BLaER1 (cell line): ENCODE data around the gene MAML3.

Source experiments
- H3K27ac ChIP-seq: shearing (Covaris generic); formaldehyde crosslinking; 2 replicates; pipeline ENCODE4 v1.8.1; 2022
- H3K27me3 ChIP-seq: shearing (Covaris generic); formaldehyde crosslinking; 2 replicates; pipeline ENCODE4 v1.8.1; 2022
- H3K36me3 ChIP-seq: shearing (Covaris generic); formaldehyde crosslinking; 2 replicates; pipeline ENCODE4 v1.8.1; 2022
- H3K4me1 ChIP-seq: shearing (Covaris generic); formaldehyde crosslinking; 2 replicates; pipeline ENCODE4 v1.8.1; 2022
- H3K4me2 ChIP-seq: shearing (Covaris generic); formaldehyde crosslinking; 2 replicates; pipeline ENCODE4 v1.8.1; 2022
- H3K4me3 ChIP-seq: shearing (Covaris generic); formaldehyde crosslinking; 2 replicates; pipeline ENCODE4 v1.8.1; 2022
- H3K9ac ChIP-seq: shearing (Covaris generic); formaldehyde crosslinking; 2 replicates; pipeline ENCODE4 v1.8.1; 2022
- H3K9me3 ChIP-seq: shearing (Covaris generic); formaldehyde crosslinking; 2 replicates; pipeline ENCODE4 v1.8.1; 2022
- H4K20me1 ChIP-seq: shearing (Covaris generic); formaldehyde crosslinking; 2 replicates; pipeline ENCODE4 v1.8.1; 2022
- Cebpa-rat ChIP-seq: shearing (Covaris generic); IDR thresholded peaks from 2 replicates; pipeline ENCODE4 v1.8.1; 2022

The MAML3 gene

DNA sequence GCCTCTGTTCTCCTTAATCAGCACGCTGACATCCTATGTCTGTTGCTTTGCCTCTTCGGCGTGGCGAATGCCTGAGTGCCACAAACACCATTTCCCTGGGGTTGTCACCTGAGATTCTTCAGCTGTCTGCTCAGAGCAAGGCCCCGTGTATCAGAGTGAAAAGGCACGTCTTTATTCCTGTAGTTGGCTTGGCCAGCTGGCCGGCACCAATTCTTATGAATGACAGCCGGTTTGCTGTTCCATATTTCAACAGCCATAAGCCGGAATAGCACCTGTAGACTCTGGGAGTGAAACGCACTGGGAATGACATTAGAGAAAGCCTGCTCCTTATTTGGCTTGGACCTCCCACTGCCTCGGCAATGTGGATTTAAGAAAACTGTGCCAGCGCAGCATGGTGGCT, 399.0 kb downstream of the MAML3 start:
- Histone ChIP-seq H3K4me1 (peaks cover 7% of the 10 kb centered on the region), H3K27ac (no peak overlapping the region), H3K27me3 (no peaks in the 10 kb centered on the region), H3K36me3 (no peaks in the 10 kb centered on the region), H4K20me1 (no peaks in the 10 kb centered on the region), H3K4me2 (no peak overlapping the region), H3K4me3 (no peak overlapping the region), H3K9me3 (no peaks in the 10 kb centered on the region), H3K9ac (no peak overlapping the region)
- no peak for TF ChIP-seq Cebpa-rat

DNA sequence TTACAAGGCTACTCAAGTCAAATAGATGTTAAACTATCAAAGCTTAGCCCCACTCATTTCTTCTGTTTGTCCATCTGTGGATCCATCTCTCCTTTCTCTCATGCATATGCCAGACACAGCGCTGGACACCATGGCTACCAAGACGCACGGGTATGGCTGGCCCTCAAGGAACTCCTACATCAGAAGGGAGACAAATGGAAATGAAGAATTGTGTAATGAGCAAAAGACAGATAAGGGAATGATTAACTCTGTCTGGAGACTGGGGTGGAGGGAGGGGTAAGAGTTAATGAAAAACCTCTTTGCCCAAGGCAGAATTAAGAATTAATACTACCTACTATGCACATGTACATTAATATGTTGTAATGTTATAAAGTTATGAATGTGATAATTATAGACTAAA, 400.3 kb downstream of the MAML3 start:
- peaks cover 8% of the 10 kb centered on the region; the same call in 1 of the 2 replicates for H3K4me1 ChIP-seq
- no peak for TF ChIP-seq Cebpa-rat
- H3K9me3 ChIP-seq: no peaks in the 10 kb centered on the region
- no peak overlapping the region for H3K4me2 ChIP-seq
- no peak overlapping the region for H3K9ac ChIP-seq
- no peaks in the 10 kb centered on the region for H3K27me3 ChIP-seq
- H4K20me1 ChIP-seq: no peaks in the 10 kb centered on the region
- no peak overlapping the region for H3K4me3 ChIP-seq
- no peak overlapping the region for H3K27ac ChIP-seq
- H3K36me3 ChIP-seq: no peaks in the 10 kb centered on the region

DNA sequence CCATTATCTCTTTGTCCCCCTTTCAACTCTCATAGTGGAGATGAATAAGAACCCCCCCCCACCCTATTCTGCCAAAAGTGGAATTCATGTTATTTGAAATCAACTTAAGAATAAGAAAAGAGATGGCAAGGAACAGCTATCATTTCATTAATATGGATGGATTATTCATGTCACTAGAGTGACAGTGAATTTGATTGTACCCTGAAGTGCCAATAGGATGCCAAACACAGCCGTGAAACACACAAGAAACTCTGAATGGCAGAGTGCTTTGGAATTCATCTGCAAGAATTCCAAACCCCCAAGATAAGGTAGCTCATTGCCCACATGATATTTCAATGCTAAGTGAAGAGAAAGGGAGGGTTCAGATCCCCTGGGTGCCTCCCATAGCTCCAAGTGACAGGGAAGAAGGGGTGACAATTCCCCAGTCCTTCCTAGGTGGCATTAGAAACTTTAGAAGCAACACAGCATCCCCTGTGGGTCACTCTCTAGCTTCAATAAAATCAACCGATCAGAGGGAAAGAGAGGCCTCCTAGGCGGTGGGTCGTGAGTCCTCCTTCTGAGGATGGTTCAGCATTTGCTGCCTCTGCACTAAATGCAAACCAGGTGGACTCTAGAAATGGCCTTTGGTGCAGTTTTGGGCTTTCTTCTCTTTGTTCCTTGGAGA, 404.0 kb downstream of the MAML3 start:
- Histone ChIP-seq H3K27ac (no peak overlapping the region), H3K4me2 (no peak overlapping the region)
- no peak for TF ChIP-seq Cebpa-rat

DNA sequence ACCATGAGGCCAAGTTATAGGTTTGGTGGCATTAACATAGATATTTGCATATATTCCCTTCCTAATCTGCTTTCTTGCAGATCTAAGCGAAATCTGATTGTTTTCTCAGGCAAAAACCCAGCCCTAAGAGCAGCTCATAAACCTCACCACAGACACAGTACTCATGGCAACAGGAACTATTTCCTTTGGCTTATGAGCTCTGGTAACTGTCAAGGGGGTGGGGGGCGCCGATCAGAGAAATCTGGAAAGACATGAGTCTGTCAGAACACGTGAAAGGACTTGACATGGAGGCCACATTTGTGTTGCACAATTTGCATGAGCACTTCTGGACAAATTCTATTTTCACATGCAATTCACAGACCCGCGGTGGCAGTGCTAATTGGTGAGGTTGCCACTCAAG, 404.6 kb downstream of the MAML3 start:
- H4K20me1 ChIP-seq: no peaks in the 10 kb centered on the region
- H3K4me3 ChIP-seq: no peak overlapping the region
- H3K27me3 ChIP-seq: no peaks in the 10 kb centered on the region
- peaks cover 20% of the 10 kb centered on the region for H3K4me1 ChIP-seq
- H3K4me2 ChIP-seq: no peak overlapping the region
- no peak overlapping the region for H3K9ac ChIP-seq
- no peak for TF ChIP-seq Cebpa-rat
- 0 out of 2 replicates have a peak, but pooled peaks cover 5% of the 10 kb centered on the region for H3K36me3 ChIP-seq
- no peaks in the 10 kb centered on the region for H3K9me3 ChIP-seq
- no peak overlapping the region for H3K27ac ChIP-seq

More for the DNA sequence above, 404.0 kb downstream of the MAML3 start:
- no peaks in the 10 kb centered on the region for H3K36me3 ChIP-seq
- H3K9me3 ChIP-seq: no peaks in the 10 kb centered on the region
- H3K9ac ChIP-seq: no peak overlapping the region
- no peak overlapping the region for H3K4me3 ChIP-seq
- peaks cover 20% of the 10 kb centered on the region for H3K4me1 ChIP-seq
- H3K27me3 ChIP-seq: no peaks in the 10 kb centered on the region
- no peaks in the 10 kb centered on the region for H4K20me1 ChIP-seq

DNA sequence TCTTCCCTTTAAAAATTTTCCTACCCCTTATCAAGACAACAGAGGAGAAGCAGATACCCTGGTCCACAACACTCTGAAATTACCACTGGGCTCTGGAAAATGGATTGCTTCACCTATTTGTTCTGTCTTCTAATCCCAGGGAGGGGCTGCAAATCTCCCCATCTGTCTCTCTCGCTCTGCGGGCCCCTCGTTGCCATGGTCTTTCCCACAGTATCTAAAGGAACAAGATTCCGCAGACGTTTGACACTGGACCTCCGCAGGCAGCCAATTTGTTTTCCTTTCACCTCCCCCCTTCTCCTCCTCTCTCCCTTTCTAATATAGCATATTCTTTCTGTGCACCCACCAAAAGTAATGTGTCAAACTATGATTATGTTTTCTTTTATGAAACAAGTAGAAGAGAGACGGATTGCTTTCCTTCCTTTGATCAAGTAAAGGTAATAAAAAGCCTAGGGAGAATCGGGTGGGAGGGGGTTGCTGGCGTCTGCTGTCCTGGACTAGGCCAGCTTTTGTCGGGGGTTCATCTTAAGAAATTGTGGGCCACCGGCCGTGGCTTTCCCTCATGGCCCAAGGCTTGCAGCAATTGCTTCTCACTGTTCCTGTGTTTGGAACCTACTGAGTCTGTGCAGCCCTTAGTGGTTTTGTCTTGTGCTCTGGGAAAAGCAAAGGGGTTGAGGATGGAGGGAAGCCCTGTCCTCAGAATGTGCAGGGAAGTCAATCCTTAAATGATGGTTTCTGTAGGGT, 407.4 kb downstream of the MAML3 start:
- Histone ChIP-seq H3K4me3 (no peak overlapping the region), H3K9ac (no peak overlapping the region), H3K36me3 (0 out of 2 replicates have a peak, but pooled peaks cover 5% of the 10 kb centered on the region), H3K4me2 (no peak overlapping the region), H3K9me3 (no peaks in the 10 kb centered on the region), H3K27me3 (no peaks in the 10 kb centered on the region), H3K27ac (no peak overlapping the region), H4K20me1 (no peaks in the 10 kb centered on the region), H3K4me1 (peaks cover 20% of the 10 kb centered on the region)
- no peak for TF ChIP-seq Cebpa-rat

DNA sequence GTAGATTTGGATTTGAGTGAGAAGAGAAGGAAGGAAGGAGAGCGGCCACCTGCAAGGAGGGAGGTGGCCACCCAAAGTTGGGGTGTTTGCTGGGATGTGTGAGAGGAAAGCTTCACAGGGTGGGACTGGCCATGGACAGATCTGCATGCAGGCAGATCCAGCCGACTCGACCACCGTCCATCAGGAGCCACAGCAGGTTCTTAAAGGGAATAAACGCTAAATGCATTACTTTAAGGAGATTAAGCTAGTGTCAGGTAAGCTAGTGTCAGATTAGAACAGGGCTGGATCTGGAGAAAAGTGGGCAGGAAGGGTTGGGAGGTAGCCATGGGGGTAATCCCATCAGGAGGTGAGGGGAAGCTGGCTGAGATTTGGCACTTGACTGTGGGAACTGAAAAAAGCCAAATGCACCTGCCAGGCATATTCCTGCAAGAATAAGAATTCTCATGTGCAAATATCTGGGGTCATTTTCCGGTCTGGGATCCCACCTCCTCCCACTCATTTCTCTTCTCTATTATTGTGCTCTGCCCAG, 408.8 kb downstream of the MAML3 start:
- Histone ChIP-seq H3K4me1 (peaks cover 32% of the 10 kb centered on the region), H3K4me2 (no peak overlapping the region), H3K36me3 (0 out of 2 replicates have a peak, but pooled peaks cover 5% of the 10 kb centered on the region), H3K27me3 (no peaks in the 10 kb centered on the region), H4K20me1 (no peaks in the 10 kb centered on the region), H3K27ac (no peak overlapping the region), H3K4me3 (no peak overlapping the region), H3K9ac (no peak overlapping the region), H3K9me3 (no peaks in the 10 kb centered on the region)
- TF ChIP-seq Cebpa-rat: no peak

DNA sequence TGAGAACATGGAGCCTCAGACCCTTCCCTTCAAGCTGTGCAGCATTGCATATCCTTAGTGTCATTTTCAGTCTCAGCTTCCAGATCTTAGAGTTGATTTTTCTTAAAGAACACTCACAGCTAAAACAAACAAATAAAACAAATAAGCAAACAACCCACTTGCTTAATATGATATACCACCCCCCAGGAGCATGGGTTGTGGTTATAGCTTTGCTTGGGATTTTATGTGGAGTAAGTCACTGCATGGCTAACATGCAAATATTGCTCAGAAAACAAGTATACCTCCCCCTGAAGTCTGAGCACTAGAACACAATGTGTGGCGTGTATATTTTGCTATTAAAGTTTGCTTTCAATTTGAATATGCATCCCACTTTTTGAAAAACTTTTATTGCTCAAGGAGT, 409.8 kb downstream of the MAML3 start:
- Histone ChIP-seq H3K36me3 (0 out of 2 replicates have a peak, but pooled peaks cover 5% of the 10 kb centered on the region), H3K4me3 (no peak overlapping the region), H3K27me3 (no peaks in the 10 kb centered on the region), H4K20me1 (no peaks in the 10 kb centered on the region), H3K9me3 (no peaks in the 10 kb centered on the region), H3K4me1 (peaks cover 32% of the 10 kb centered on the region), H3K9ac (no peak overlapping the region), H3K4me2 (no peak overlapping the region), H3K27ac (no peak overlapping the region)
- TF ChIP-seq Cebpa-rat: no peak

DNA sequence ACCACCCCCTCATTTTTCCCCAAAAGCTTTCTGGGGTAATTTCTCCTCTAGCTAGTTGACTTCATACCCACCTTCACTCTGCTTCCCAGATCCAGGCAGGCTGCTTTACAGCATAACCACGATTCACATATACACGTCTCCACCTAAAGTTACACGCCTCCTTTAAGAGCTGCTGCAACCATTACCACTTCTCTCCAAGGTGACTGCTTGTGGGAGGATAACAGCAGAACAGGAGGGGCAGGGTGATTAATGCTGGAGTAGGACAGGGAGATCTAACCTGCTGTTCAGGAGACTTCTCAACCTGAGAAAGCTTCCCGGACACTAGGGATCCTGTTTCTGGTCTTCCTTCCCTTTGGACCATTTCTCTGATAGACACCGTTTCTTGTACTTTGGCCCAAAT, 411.0 kb downstream of the MAML3 start:
- H3K36me3 ChIP-seq: 0 out of 2 replicates have a peak, but pooled peaks cover 5% of the 10 kb centered on the region
- no peaks in the 10 kb centered on the region for H3K27me3 ChIP-seq
- H3K9ac ChIP-seq: no peak overlapping the region
- peaks cover 25% of the 10 kb centered on the region for H3K4me1 ChIP-seq
- no peak overlapping the region for H3K4me2 ChIP-seq
- no peak overlapping the region for H3K27ac ChIP-seq
- H3K9me3 ChIP-seq: no peaks in the 10 kb centered on the region
- H4K20me1 ChIP-seq: no peaks in the 10 kb centered on the region
- TF ChIP-seq Cebpa-rat: no peak
- H3K4me3 ChIP-seq: no peak overlapping the region

DNA sequence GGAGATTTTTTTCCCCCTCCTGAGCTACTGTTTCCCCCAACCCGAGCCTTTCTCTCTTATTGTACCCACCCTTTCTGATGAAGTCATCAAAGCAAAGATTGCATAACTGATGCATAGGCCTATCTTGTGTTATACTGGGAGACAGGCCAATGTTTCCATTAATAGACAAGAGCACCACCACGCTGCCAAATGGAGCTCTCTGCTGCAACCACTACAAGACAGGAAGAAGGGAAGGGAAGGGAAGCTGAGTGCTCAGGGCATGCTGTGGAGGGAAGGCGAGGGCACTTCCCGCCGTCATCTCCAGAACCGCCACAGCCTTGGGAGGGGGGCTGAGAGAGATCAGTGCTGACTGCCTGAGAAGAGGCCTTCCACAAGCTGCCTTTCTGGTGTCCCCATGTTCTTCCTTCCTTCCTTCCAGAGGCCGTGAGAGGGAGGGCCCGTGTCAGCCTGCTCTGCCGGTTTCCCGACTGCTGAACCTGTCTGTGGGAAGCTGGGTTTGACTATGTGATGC, 413.4 kb downstream of the MAML3 start:
- Histone ChIP-seq H3K27ac (0 out of 2 replicates have a peak overlapping the region, but pooled peaks have one; percentile 15), H3K36me3 (0 out of 2 replicates have a peak, but pooled peaks cover 5% of the 10 kb centered on the region), H3K4me1 (peaks cover 31% of the 10 kb centered on the region), H3K4me2 (peak overlapping the region; percentile 67), H3K9ac (no peak overlapping the region), H3K27me3 (no peaks in the 10 kb centered on the region), H3K4me3 (no peak overlapping the region), H3K9me3 (no peaks in the 10 kb centered on the region), H4K20me1 (no peaks in the 10 kb centered on the region)
- TF ChIP-seq Cebpa-rat: peak; percentile 37; the same call in 1 of the 2 replicates

DNA sequence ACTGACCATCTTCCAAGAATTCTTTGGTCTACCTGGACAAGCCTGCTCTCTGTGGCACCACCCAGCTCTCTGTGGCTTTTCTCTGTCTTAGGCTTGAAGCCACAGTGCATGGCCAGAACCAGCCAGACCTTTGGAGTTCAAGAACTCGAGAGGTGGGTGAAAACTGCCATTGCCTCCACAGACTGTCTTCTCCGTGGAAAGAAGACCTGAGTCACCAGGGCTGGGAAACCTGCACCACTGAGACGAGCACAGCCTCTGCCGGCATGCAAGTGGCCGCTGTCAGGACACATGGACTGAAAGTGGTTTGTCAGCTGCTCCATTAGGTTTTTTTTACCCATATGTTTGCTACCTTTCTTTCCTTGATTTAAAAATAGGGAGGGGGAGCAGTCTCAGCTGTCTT, 413.9 kb downstream of the MAML3 start:
- Histone ChIP-seq H3K9ac (no peak overlapping the region), H3K9me3 (no peaks in the 10 kb centered on the region), H4K20me1 (no peaks in the 10 kb centered on the region), H3K4me2 (peak overlapping the region; percentile 67), H3K36me3 (0 out of 2 replicates have a peak, but pooled peaks cover 5% of the 10 kb centered on the region), H3K4me1 (peaks cover 31% of the 10 kb centered on the region), H3K27me3 (no peaks in the 10 kb centered on the region), H3K27ac (no peak overlapping the region), H3K4me3 (no peak overlapping the region)
- no peak; the same call in 1 of the 2 replicates for TF ChIP-seq Cebpa-rat
